SH-SY5Y (cell line): ENCODE data around the gene CA5B.

ENCODE experiments used
- GATA2 ChIP-seq: IDR thresholded peaks from 2 replicates; pipeline ENCODE4 v1.6.1; 2011; ENCODE audit warnings: mild to moderate bottlenecking, low read depth, low read length
- GATA3 ChIP-seq: IDR thresholded peaks from 2 replicates; pipeline ENCODE4 v1.6.1; 2011; ENCODE audit warnings: low read depth, mild to moderate bottlenecking, low read length, moderate library complexity

- no peak for TF ChIP-seq GATA2
- no peak for TF ChIP-seq GATA3
These were observed 66.5 kb downstream of the CA5B start for GRCh38 chrX:15804563-15804962.
